H1 (cell line): ENCODE measurements around the gene CCR9. TPM values are rescaled to one million over a fixed set of nuclear protein-coding genes. Genes with fewer than 3 reads are reported as not detected.

ENCODE experiments used
- CTCF ChIA-PET: fragments of 300-600 bp; sonication (Branson Sonifier 250); formaldehyde crosslinking; loops from one replicate; lab custom pipeline; 2021; ENCODE audit not compliant: partially characterized antibody; lab: Charles Lee
- POLR2A ChIA-PET: fragments of 300-600 bp; sonication (Branson Sonifier 250); formaldehyde crosslinking; loops from one replicate; lab custom pipeline; 2021; ENCODE audit warnings: inconsistent platforms; ENCODE audit not compliant: partially characterized antibody; lab: Charles Lee
- DNase-seq, 2 experiments: peaks; one replicate each; pipeline versions ENCODE4 v3.0.0 to v3.0.0-alpha.2; 2010 to 2022; ENCODE audit warnings: low spot score in 2 of 2, low read depth in 1 of 2, mixed read lengths in 1 of 2
- FAIRE-seq: peaks from 2 replicates; lab custom pipeline; 2011; peaks lifted over from hg19 to GRCh38; lab: Jason Lieb, UNC
- H2AFZ ChIP-seq: 2 replicates; pipeline ENCODE4 v1.8.1; 2012; ENCODE audit warnings: low read length, inconsistent platforms
- H2AK5ac ChIP-seq: 2 replicates; pipeline ENCODE4 v1.6.1; 2013; ENCODE audit warnings: low read depth, low read length
- H2BK120ac ChIP-seq: replicated peaks from 2 replicates; pipeline ENCODE3; 2013; ENCODE audit warnings: low read depth, low read length, inconsistent platforms
- H2BK12ac ChIP-seq: 2 replicates; pipeline ENCODE4 v1.6.1; 2013; ENCODE audit warnings: low read depth, low read length
- H2BK15ac ChIP-seq: 2 replicates; pipeline ENCODE4 v1.6.1; 2013; ENCODE audit warnings: low read length
- H2BK20ac ChIP-seq: 2 replicates; pipeline ENCODE4 v1.6.1; 2013; ENCODE audit warnings: low read length
- H2BK5ac ChIP-seq: 2 replicates; pipeline ENCODE4 v1.6.1; 2013; ENCODE audit warnings: low read depth, low read length
- H3K14ac ChIP-seq: 2 replicates; pipeline ENCODE4 v1.6.1; 2013; ENCODE audit warnings: inconsistent platforms; ENCODE audit not compliant: insufficient read length
- H3K18ac ChIP-seq: 2 replicates; pipeline ENCODE4 v1.6.1; 2013; ENCODE audit warnings: low read length; ENCODE audit errors: extremely low read depth
- H3K23ac ChIP-seq: 2 replicates; pipeline ENCODE4 v1.6.1; 2013; ENCODE audit warnings: inconsistent platforms; ENCODE audit not compliant: insufficient read length
- H3K23me2 ChIP-seq: 2 replicates; pipeline ENCODE4 v1.6.1; 2013; ENCODE audit warnings: low read depth, low read length
- H3K27ac ChIP-seq: 2 replicates; pipeline ENCODE4 v1.6.1; 2011; ENCODE audit warnings: low read depth, low read length, inconsistent platforms
- H3K27me3 ChIP-seq, 4 experiments: replicated peaks in 1 of 4; 1 replicate in 1 of 4; 2 replicates in 3 of 4; pipeline versions ENCODE4 v1.6.1 to v1.8.1; 2011 to 2013; ENCODE audit warnings: low read length in 3 of 4, mild to moderate bottlenecking in 3 of 4, inconsistent platforms in 2 of 4, mixed read lengths in 2 of 4, moderate library complexity in 1 of 4; ENCODE audit not compliant: control insufficient read depth in 3 of 4, insufficient read depth in 3 of 4; ENCODE audit errors: extremely low read depth in 1 of 4
- H3K36me3 ChIP-seq, 4 experiments: 2 replicates each; pipeline versions ENCODE4 v1.6.1 to v1.8.1; 2011 to 2013; ENCODE audit warnings: mild to moderate bottlenecking in 4 of 4, low read length in 3 of 4, moderate library complexity in 2 of 4, control low read depth in 1 of 4, inconsistent platforms in 1 of 4; ENCODE audit not compliant: insufficient read depth in 4 of 4, control insufficient read depth in 2 of 4
- H3K4ac ChIP-seq: replicated peaks from 2 replicates; pipeline ENCODE3; 2013; ENCODE audit warnings: low read length, low read depth, mixed read lengths, inconsistent platforms; ENCODE audit not compliant: insufficient read length
- H3K4me1 ChIP-seq, 4 experiments: replicated peaks in 1 of 4; 1 replicate in 1 of 4; 2 replicates in 3 of 4; pipeline versions ENCODE4 v1.6.1 to v1.8.1; 2011 to 2013; ENCODE audit warnings: low read length in 3 of 4, inconsistent platforms in 2 of 4, mixed read lengths in 1 of 4; ENCODE audit not compliant: insufficient read depth in 4 of 4, control insufficient read depth in 3 of 4
- H3K4me2 ChIP-seq, 2 experiments: 2 replicates each; pipeline versions ENCODE4 v1.6.1 to v1.8.1; 2011 to 2013; ENCODE audit warnings: low read depth in 2 of 2, low read length in 2 of 2, control low read depth in 1 of 2, inconsistent platforms in 1 of 2, mild to moderate bottlenecking in 1 of 2; ENCODE audit not compliant: insufficient read depth in 1 of 2
- H3K4me3 ChIP-seq, 4 experiments: fragments of 200-600, 300-600 bp in 1 of 4; sonication (generic), shearing (Covaris generic), sonication (Bioruptor Twin) in 1 of 4; 2 replicates each; pipeline versions ENCODE4 v1.5.1 to v1.8.1; 2011 to 2016; ENCODE audit warnings: low read length in 4 of 4, low read depth in 3 of 4, control low read depth in 2 of 4, inconsistent platforms in 2 of 4, mild to moderate bottlenecking in 2 of 4, mixed read lengths in 1 of 4, moderate library complexity in 1 of 4; ENCODE audit not compliant: insufficient read depth in 2 of 4; ENCODE audit errors: extremely low read depth in 1 of 4
- H3K56ac ChIP-seq: replicated peaks from 2 replicates; pipeline ENCODE3; 2013; ENCODE audit warnings: low read depth, mild to moderate bottlenecking, mixed read lengths, low read length, inconsistent platforms; ENCODE audit not compliant: insufficient read length
- H3K79me1 ChIP-seq: 2 replicates; pipeline ENCODE4 v1.6.1; 2013; ENCODE audit warnings: low read depth, low read length, control low read depth
- H3K79me2 ChIP-seq, 2 experiments: 2 replicates each; pipeline versions ENCODE4 v1.6.1 to v1.8.1; 2012 to 2013; ENCODE audit warnings: low read length in 2 of 2, mild to moderate bottlenecking in 2 of 2, inconsistent platforms in 1 of 2; ENCODE audit not compliant: insufficient read depth in 2 of 2, control insufficient read depth in 1 of 2
- H3K9ac ChIP-seq, 4 experiments: replicated peaks in 1 of 4; 1 replicate in 1 of 4; 2 replicates in 3 of 4; pipeline versions ENCODE4 v1.6.1 to v1.8.1; 2011 to 2013; ENCODE audit warnings: low read depth in 3 of 4, low read length in 3 of 4, control low read depth in 2 of 4, mild to moderate bottlenecking in 2 of 4, moderate library complexity in 2 of 4, inconsistent platforms in 1 of 4; ENCODE audit errors: extremely low read depth in 1 of 4
- H3K9me3 ChIP-seq, 2 experiments: 2 replicates each; pipeline versions ENCODE4 v1.6.1 to v1.8.1; 2012 to 2013; ENCODE audit warnings: mild to moderate bottlenecking in 2 of 2, moderate library complexity in 2 of 2, control low read depth in 1 of 2, inconsistent platforms in 1 of 2, low read depth in 1 of 2, low read length in 1 of 2, mixed read lengths in 1 of 2; ENCODE audit not compliant: insufficient read depth in 2 of 2
- H4K20me1 ChIP-seq, 2 experiments: replicated peaks in 1 of 2; 2 replicates each; pipeline versions ENCODE3 to v1.8.1; 2011 to 2013; ENCODE audit warnings: inconsistent platforms in 2 of 2, low read length in 2 of 2, mild to moderate bottlenecking in 1 of 2; ENCODE audit not compliant: insufficient read depth in 2 of 2, control insufficient read depth in 1 of 2
- H4K5ac ChIP-seq: 2 replicates; pipeline ENCODE4 v1.6.1; 2013; ENCODE audit warnings: low read length, low read depth, mixed read lengths, inconsistent platforms; ENCODE audit not compliant: insufficient read length
- H4K8ac ChIP-seq: 2 replicates; pipeline ENCODE4 v1.8.0; 2013; ENCODE audit warnings: mild to moderate bottlenecking, moderate library complexity, low read length, inconsistent platforms; ENCODE audit not compliant: insufficient read depth; ENCODE audit errors: extremely low read depth
- H4K91ac ChIP-seq: replicated peaks from 2 replicates; pipeline ENCODE3; 2013; ENCODE audit warnings: low read length, mixed read lengths, inconsistent platforms; ENCODE audit not compliant: insufficient read length
- KDM1A ChIP-seq: fragments of 200-600, 300-600 bp; sonication (generic); IDR thresholded peaks from 2 replicates; pipeline ENCODE4 v1.7.1; 2016; ENCODE audit warnings: mild to moderate bottlenecking, low read length, borderline replicate concordance
- MAFK ChIP-seq: IDR thresholded peaks from 2 replicates; pipeline ENCODE4 v1.6.1; 2012; ENCODE audit warnings: low read depth, mild to moderate bottlenecking, improper control_type of control experiment, low read length
- NRF1 ChIP-seq: IDR thresholded peaks from 2 replicates; pipeline ENCODE4 v1.6.1; 2011; ENCODE audit warnings: mild to moderate bottlenecking, low read depth, low read length, improper control_type of control experiment
- POLR2AphosphoS5 ChIP-seq: IDR thresholded peaks from 2 replicates; pipeline ENCODE4 v1.6.1; 2011; ENCODE audit warnings: low read depth, low read length
- SP2 ChIP-seq: IDR thresholded peaks from 2 replicates; pipeline ENCODE4 v1.6.1; 2012; ENCODE audit warnings: mild to moderate bottlenecking, low read length, inconsistent platforms
- TAF1 ChIP-seq: IDR thresholded peaks from 2 replicates; pipeline ENCODE4 v1.6.1; 2011; ENCODE audit warnings: mild to moderate bottlenecking, low read depth, low read length
- WGBS, 2 experiments: shearing (Covaris generic) in 1 of 2; methylation state at CpG; one replicate each; pipeline versions ENCODE4 v1.1.6 to v1.1.7; 2013 to 2015; ENCODE audit warnings: low lambda C conversion rate in 2 of 2, mixed read lengths in 2 of 2, inconsistent platforms in 1 of 2, low coverage in 1 of 2, missing lambda C conversion rate in 1 of 2; ENCODE audit not compliant: insufficient replicate concordance in 2 of 2, insufficient coverage in 1 of 2, insufficient read length in 1 of 2; ENCODE audit errors: extremely low coverage in 1 of 2, missing lambda C conversion rate in 1 of 2; 5-methylcytosine and 5-hydroxymethylcytosine counted together
- polyA plus RNA-seq, 7 experiments: library from polyadenylated mRNA; depleted of rRNA in 3 of 7; stranded (reverse) in 5 of 7; unstranded in 2 of 7; fragments of >200 nt in 5 of 7; fragments of 200-250 nt in 2 of 7; gene quantifications; 1 replicate in 5 of 7; 2 replicates in 1 of 7; 4 replicates in 1 of 7; pipeline versions ENCODE4 v1.2.1 to v1.2.3, GENCODE V29; 2011 to 2013; ENCODE audit warnings: missing spikeins in 2 of 7, mixed read lengths in 2 of 7
- total RNA-seq: library from RNA; stranded (reverse); fragmentation: NEBNext Ultra II Directional; extraction: Animal tissue kit (Norgen Biotek cat#: 25700); gene quantifications from 2 replicates; pipeline ENCODE4 v1.2.1, GENCODE V29; 2021

The CCR9 gene
- total and polyA plus RNA-seq, 2 of the 8 experiments (the other 6 are each of a cell fraction or from before 2014, with no cell fraction given): not detected

GRCh38 chr3:45852828-45853227 is 33.5 kb upstream of the CCR9 start:
- TF ChIP-seq MAFK: no peak
- TF ChIP-seq POLR2AphosphoS5: no peak
- TF ChIP-seq NRF1: no peak
- TF ChIP-seq KDM1A: no peak
- no peak for TF ChIP-seq TAF1
- no peak for TF ChIP-seq SP2
- POLR2A ChIA-PET: no interaction called here
- CTCF ChIA-PET: no interaction called here
- no peak overlapping the region for H2BK12ac ChIP-seq
- no peaks in the 10 kb centered on the region for H3K36me3 ChIP-seq
- H3K4me1 ChIP-seq: no peaks in the 10 kb centered on the region
- WGBS, 2 experiments: 78% methylated on average over 2 of the region's 2 CpGs; no CpG with 5 or more reads in 1 of the 2 experiments
- H4K8ac ChIP-seq: no peak overlapping the region
- H3K23me2 ChIP-seq: no peaks in the 10 kb centered on the region
- no peak overlapping the region for H3K4me3 ChIP-seq
- no peak overlapping the region for H3K4ac ChIP-seq
- H2BK15ac ChIP-seq: no peak overlapping the region
- no peak for FAIRE-seq
- H3K9ac ChIP-seq: no peak overlapping the region
- no peak overlapping the region for H2AK5ac ChIP-seq
- H3K23ac ChIP-seq: no peak overlapping the region
- no peak overlapping the region for H3K56ac ChIP-seq
- peaks cover 0 to 5% (median 2%) of the 10 kb centered on the region in 4 experiments; a peak in 3 of 7 replicates for H3K27me3 ChIP-seq
- H2AFZ ChIP-seq: no peak overlapping the region
- H3K4me2 ChIP-seq: no peak overlapping the region
- no peak overlapping the region for H3K18ac ChIP-seq
- H3K79me2 ChIP-seq: no peaks in the 10 kb centered on the region
- no peak overlapping the region for H2BK120ac ChIP-seq
- no peaks in the 10 kb centered on the region for H3K9me3 ChIP-seq
- no peak overlapping the region for H4K5ac ChIP-seq
- H4K91ac ChIP-seq: no peak overlapping the region
- no peak overlapping the region for H2BK5ac ChIP-seq
- no peaks in the 10 kb centered on the region for H3K79me1 ChIP-seq
- no peak for DNase-seq
- H3K14ac ChIP-seq: no peak overlapping the region
- H2BK20ac ChIP-seq: no peak overlapping the region
- no peak overlapping the region for H3K27ac ChIP-seq
- no peaks in the 10 kb centered on the region for H4K20me1 ChIP-seq
